ENCODE results near the gene NUDT22. TPM values are rescaled to one million over a fixed set of nuclear protein-coding genes. Genes with fewer than 3 reads are reported as not detected.
A peak's percentile ranks its signal among the peaks of the same experiment; 100 is the strongest.

NUDT22 gene
- total and polyA plus RNA-seq, 2 of the 4 experiments (the other 2 are of a cell fraction) = 21.3 to 44.6 TPM

GRCh38 chr11:64229090-64229743 is 3.1 kb downstream of the NUDT22 start:
- Histone ChIP-seq H3K9me1 (ENCODE audit: insufficient read depth, low read length) (peaks cover 19% of the 10 kb centered on the region), H2BK15ac (ENCODE audit: low read depth, low read length) (no peak overlapping the region), H3K56ac (ENCODE audit: extremely low read depth, insufficient read depth, low read length) (no peak overlapping the region), H2BK20ac (ENCODE audit: low read depth, low read length) (no peak overlapping the region), H3K23ac (ENCODE audit: low read depth, low read length) (0 out of 2 replicates have a peak overlapping the region, but pooled peaks have one; percentile 37), H2BK120ac (ENCODE audit: low read depth, low read length) (no peak overlapping the region), H4K8ac (ENCODE audit: low read depth in 2 of 2, low read length in 2 of 2) (no peak overlapping the region), H3K9me3 (ENCODE audit: control insufficient read depth, insufficient read depth, low read length) (no peaks in the 10 kb centered on the region), H2BK5ac (ENCODE audit: low read depth, low read length, poor library complexity, severe bottlenecking) (no peak overlapping the region), H4K20me1 (ENCODE audit: insufficient read depth, low read length) (no peaks in the 10 kb centered on the region; the same call in 1 of the 2 replicates), H3K79me1 (ENCODE audit: low read depth in 1 of 2, low read length in 2 of 2) (peaks cover 23 to 84% of the 10 kb centered on the region in 2 experiments), H3K4me1 (ENCODE audit: control insufficient read depth, insufficient read depth, low read length) (peaks cover 23% of the 10 kb centered on the region), H3K4ac (ENCODE audit: low read depth, low read length) (peak overlapping the region; percentile 64), H3K18ac (ENCODE audit: low read depth, low read length) (no peak overlapping the region), H3K9ac (ENCODE audit: low read depth, low read length) (no peak overlapping the region), H3K27me3 (ENCODE audit: control insufficient read depth, insufficient read depth, low read length) (no peaks in the 10 kb centered on the region), H3K4me3 (ENCODE audit: insufficient read depth, low read depth, low read length) (no peak overlapping the region), H2AK9ac (replicated peaks; ENCODE audit: low read depth, low read length, poor library complexity) (peak overlapping the region; percentile 62), H3K36me3 (ENCODE audit: control insufficient read depth, insufficient read depth, low read length) (peaks cover under 1% of the 10 kb centered on the region; the same call in 1 of the 2 replicates), H3K27ac (ENCODE audit: insufficient read depth, low read length) (no peak overlapping the region), H4K5ac (ENCODE audit: low read depth, low read length) (no peak overlapping the region), H4K91ac (ENCODE audit: insufficient read depth, low read depth, low read length) (no peak overlapping the region), H2AK5ac (ENCODE audit: low read depth, low read length) (0 out of 2 replicates have a peak overlapping the region, but pooled peaks have one; percentile 1), H2AFZ (replicated peaks; ENCODE audit: low read length, poor library complexity) (no peak overlapping the region), H3K14ac (replicated peaks; ENCODE audit: low read depth, low read length) (no peak overlapping the region), H3K4me2 (ENCODE audit: low read depth, low read length) (no peak overlapping the region; the same call in 1 of the 2 replicates)
- intact Hi-C loops (cut with micrococcal nuclease) (no loop called here), dilution Hi-C loops (cut with HindIII; ENCODE audit: low sequenced_read_pairs, unreplicated experiment) (no loop called here), in situ Hi-C loops (cut with MboI; ENCODE audit: low sequenced_read_pairs) (no loop called here)
- TF ChIP-seq POLR2A (IDR thresholded peaks at IDR 0.05; ENCODE audit: low read depth, low read length) (no peak), BHLHE40 (IDR thresholded peaks at IDR 0.05; ENCODE audit: low read depth, low read length) (no peak), CTCF (conservative IDR thresholded peaks at IDR 0.05; ENCODE audit: low read depth, low read length) (no peak), MXI1 (IDR thresholded peaks at IDR 0.05; ENCODE audit: borderline replicate concordance, low read depth, low read length) (no peak), MAFK (IDR thresholded peaks at IDR 0.05; ENCODE audit: low read depth, low read length) (no peak), NFE2L2 (IDR thresholded peaks at IDR 0.05; ENCODE audit: low read depth, low read length) (no peak), CEBPB (IDR thresholded peaks at IDR 0.05; ENCODE audit: low read depth, low read length) (no peak), RAD21 (IDR thresholded peaks at IDR 0.05; ENCODE audit: low read length) (no peak), MAZ (IDR thresholded peaks at IDR 0.05; ENCODE audit: borderline replicate concordance, low read depth, low read length) (no peak), FOS (IDR thresholded peaks at IDR 0.05; ENCODE audit: low read depth, low read length) (no peak), RFX5 (IDR thresholded peaks at IDR 0.05; ENCODE audit: low read depth, low read length) (no peak), SMC3 (IDR thresholded peaks at IDR 0.05; ENCODE audit: low read depth, low read length) (no peak)
- TF ChIP-seq, protein P1, sequence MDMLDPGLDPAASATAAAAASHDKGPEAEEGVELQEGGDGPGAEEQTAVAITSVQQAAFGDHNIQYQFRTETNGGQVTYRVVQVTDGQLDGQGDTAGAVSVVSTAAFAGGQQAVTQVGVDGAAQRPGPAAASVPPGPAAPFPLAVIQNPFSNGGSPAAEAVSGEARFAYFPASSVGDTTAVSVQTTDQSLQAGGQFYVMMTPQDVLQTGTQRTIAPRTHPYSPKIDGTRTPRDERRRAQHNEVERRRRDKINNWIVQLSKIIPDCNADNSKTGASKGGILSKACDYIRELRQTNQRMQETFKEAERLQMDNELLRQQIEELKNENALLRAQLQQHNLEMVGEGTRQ (IDR thresholded peaks at IDR 0.05; ENCODE audit: low read depth, low read length) = no peak
- TF ChIP-seq, protein P2, sequence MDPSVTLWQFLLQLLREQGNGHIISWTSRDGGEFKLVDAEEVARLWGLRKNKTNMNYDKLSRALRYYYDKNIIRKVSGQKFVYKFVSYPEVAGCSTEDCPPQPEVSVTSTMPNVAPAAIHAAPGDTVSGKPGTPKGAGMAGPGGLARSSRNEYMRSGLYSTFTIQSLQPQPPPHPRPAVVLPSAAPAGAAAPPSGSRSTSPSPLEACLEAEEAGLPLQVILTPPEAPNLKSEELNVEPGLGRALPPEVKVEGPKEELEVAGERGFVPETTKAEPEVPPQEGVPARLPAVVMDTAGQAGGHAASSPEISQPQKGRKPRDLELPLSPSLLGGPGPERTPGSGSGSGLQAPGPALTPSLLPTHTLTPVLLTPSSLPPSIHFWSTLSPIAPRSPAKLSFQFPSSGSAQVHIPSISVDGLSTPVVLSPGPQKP (IDR thresholded peaks at IDR 0.05; ENCODE audit: borderline replicate concordance, low read depth, low read length) = no peak
- no peak for ATAC-seq (ENCODE audit: low read depth)
- WGBS, 2 experiments (ENCODE audit: extremely low coverage in 2 of 2, insufficient read length in 1 of 2) = 83% methylated on average over 1 of the region's 12 CpGs; no CpG with 5 or more reads in 1 of the 2 experiments
- no TSS peak for BruUV-seq (replicated peaks)
- CTCF ChIA-PET = interaction anchor here (0.6 kb wide), 1 partner anchor 1405 kb away, joined by 3 read pairs; no protein-coding TSS in a partner anchor
- POLR2A ChIA-PET (ENCODE audit: unreplicated experiment) = no interaction called here
- no peak for DNase-seq

Measured in IMR-90 (cell line).